Immature natural killer cell (primary cell): ENCODE data around the gene ANKIB1. TPM values are rescaled to one million over a fixed set of nuclear protein-coding genes. Genes with fewer than 3 reads are reported as not detected.
"Not testable (repeated sequence)": the region's sequence is repeated elsewhere in the genome, so short reads cannot be mapped to it uniquely, and the experiment has no call there.

Experiments used
- DNase-seq, 3 donors: peaks; one replicate each; pipeline ENCODE4 v3.0.0; 2022; ENCODE audit warnings: mixed read lengths in 1 of 3
- H3K27ac Mint-ChIP-seq, 6 donors: one replicate each; pipeline ENCODE4 v1.8.0; 2020; ENCODE audit warnings: mixed read lengths in 6 of 6, mild to moderate bottlenecking in 5 of 6, inconsistent platforms in 4 of 6, moderate library complexity in 3 of 6
- H3K27me3 Mint-ChIP-seq, 3 donors: one replicate each; pipeline ENCODE4 v1.8.0; 2020 to 2021; ENCODE audit warnings: low read depth in 3 of 3, mild to moderate bottlenecking in 3 of 3, mixed read lengths in 3 of 3, moderate library complexity in 3 of 3, inconsistent platforms in 1 of 3
- H3K36me3 Mint-ChIP-seq, 3 donors: one replicate each; pipeline ENCODE4 v1.8.0; 2020; ENCODE audit warnings: mixed read lengths in 3 of 3, inconsistent platforms in 2 of 3, mild to moderate bottlenecking in 2 of 3
- H3K4me1 Mint-ChIP-seq, 2 donors: one replicate each; pipeline ENCODE4 v1.8.0; 2020; ENCODE audit warnings: inconsistent platforms in 2 of 2, mild to moderate bottlenecking in 2 of 2, mixed read lengths in 2 of 2, moderate library complexity in 1 of 2
- H3K4me3 Mint-ChIP-seq, 5 donors: one replicate each; pipeline ENCODE4 v1.8.0; 2020; ENCODE audit warnings: mild to moderate bottlenecking in 5 of 5, mixed read lengths in 5 of 5, inconsistent platforms in 3 of 5, moderate library complexity in 3 of 5
- H3K9me3 Mint-ChIP-seq, 6 donors: one replicate each; pipeline ENCODE4 v1.8.0; 2020; ENCODE audit warnings: mild to moderate bottlenecking in 6 of 6, mixed read lengths in 6 of 6, inconsistent platforms in 4 of 6, moderate library complexity in 3 of 6
- polyA plus RNA-seq, 3 donors: library from polyadenylated mRNA; unstranded; fragments of 300-500 nt; fragmentation: Illumina TruSeq; gene quantifications; one replicate each; pipeline ENCODE4 v1.2.3, GENCODE V29; 2021

The ANKIB1 gene
- polyA plus RNA-seq, 3 donors from 2014 or later = 9.6 to 18.6 (median 13.4) TPM

- not testable (repeated sequence) for DNase-seq, H3K4me3 Mint-ChIP-seq, H3K27me3 Mint-ChIP-seq, H3K4me1 Mint-ChIP-seq, H3K27ac Mint-ChIP-seq, H3K9me3 Mint-ChIP-seq
- H3K36me3 Mint-ChIP-seq = peaks cover 18 to 33% (median 29%) of the 10 kb centered on the region in 3 donors
Observed at GRCh38 chr7:92359179-92359578, 113.4 kb downstream of the ANKIB1 start.

- H3K4me1 Mint-ChIP-seq = no peaks in the 10 kb centered on the region
- DNase-seq = no peak
Observed at GRCh38 chr7:92359801-92360200, 114.0 kb downstream of the ANKIB1 start.

GRCh38 chr7:92360387-92360786 lies 114.6 kb downstream of the ANKIB1 start:
- H3K27me3 Mint-ChIP-seq = peaks cover 0 to 2% (median 0%) of the 10 kb centered on the region in 3 donors
- H3K4me3 Mint-ChIP-seq = no peak overlapping the region
- H3K36me3 Mint-ChIP-seq = peaks cover 26 to 29% (median 29%) of the 10 kb centered on the region in 3 donors
- DNase-seq = no peak
- H3K9me3 Mint-ChIP-seq = no peaks in the 10 kb centered on the region
- H3K27ac Mint-ChIP-seq = no peak overlapping the region
- no peaks in the 10 kb centered on the region for H3K4me1 Mint-ChIP-seq

More at GRCh38 chr7:92359801-92360200, 114.0 kb downstream of the ANKIB1 start:
- Mint-ChIP-seq H3K36me3 (peaks cover 23 to 28% (median 25%) of the 10 kb centered on the region in 3 donors), H3K9me3 (no peaks in the 10 kb centered on the region), H3K27me3 (peaks cover 0 to 2% (median 0%) of the 10 kb centered on the region in 3 donors), H3K4me3 (no peak overlapping the region), H3K27ac (no peak overlapping the region)

GRCh38 chr7:92362131-92362530 lies 116.4 kb downstream of the ANKIB1 start:
- H3K27me3 Mint-ChIP-seq = peaks cover 0 to 2% (median 0%) of the 10 kb centered on the region in 3 donors
- no peak for DNase-seq
- no peak overlapping the region for H3K4me3 Mint-ChIP-seq
- no peak overlapping the region for H3K27ac Mint-ChIP-seq
- no peaks in the 10 kb centered on the region for H3K4me1 Mint-ChIP-seq
- H3K9me3 Mint-ChIP-seq = no peaks in the 10 kb centered on the region
- peaks cover 37 to 40% (median 40%) of the 10 kb centered on the region in 3 donors for H3K36me3 Mint-ChIP-seq

- H3K9me3 Mint-ChIP-seq = no peaks in the 10 kb centered on the region
- no peaks in the 10 kb centered on the region for H3K4me1 Mint-ChIP-seq
- H3K27ac Mint-ChIP-seq = no peak overlapping the region
- H3K36me3 Mint-ChIP-seq = peaks cover 24 to 31% (median 30%) of the 10 kb centered on the region in 3 donors
- no peak overlapping the region for H3K4me3 Mint-ChIP-seq
- peaks cover 0 to 2% (median 0%) of the 10 kb centered on the region in 3 donors for H3K27me3 Mint-ChIP-seq
- DNase-seq = no peak
Observed at GRCh38 chr7:92366730-92367129, 121.0 kb downstream of the ANKIB1 start.

- no peak overlapping the region for H3K27ac Mint-ChIP-seq
- H3K9me3 Mint-ChIP-seq = no peaks in the 10 kb centered on the region
- H3K4me3 Mint-ChIP-seq = no peak overlapping the region
Observed at GRCh38 chr7:92368741-92369140, 123.0 kb downstream of the ANKIB1 start.

GRCh38 chr7:92375013-92375412 lies 129.2 kb downstream of the ANKIB1 start:
- H3K4me1 Mint-ChIP-seq = no peaks in the 10 kb centered on the region
- H3K27me3 Mint-ChIP-seq = peaks cover 0 to 3% (median 0%) of the 10 kb centered on the region in 3 donors
- no peak overlapping the region for H3K4me3 Mint-ChIP-seq
- no peaks in the 10 kb centered on the region for H3K9me3 Mint-ChIP-seq
- no peak for DNase-seq
- H3K27ac Mint-ChIP-seq = no peak overlapping the region
- peaks cover 8 to 46% (median 26%) of the 10 kb centered on the region in 3 donors for H3K36me3 Mint-ChIP-seq

More at GRCh38 chr7:92368741-92369140, 123.0 kb downstream of the ANKIB1 start:
- Mint-ChIP-seq H3K27me3 (no peaks in the 10 kb centered on the region), H3K36me3 (peaks cover 19 to 29% (median 24%) of the 10 kb centered on the region in 3 donors), H3K4me1 (no peaks in the 10 kb centered on the region)
- no peak for DNase-seq

GRCh38 chr7:92391071-92391470 lies 145.3 kb downstream of the ANKIB1 start:
- no peaks in the 10 kb centered on the region for H3K4me1 Mint-ChIP-seq
- no peak overlapping the region for H3K4me3 Mint-ChIP-seq
- peaks cover 14 to 19% (median 17%) of the 10 kb centered on the region in 3 donors for H3K36me3 Mint-ChIP-seq
- H3K9me3 Mint-ChIP-seq = no peaks in the 10 kb centered on the region
- H3K27me3 Mint-ChIP-seq = no peaks in the 10 kb centered on the region
- no peak overlapping the region for H3K27ac Mint-ChIP-seq
- no peak for DNase-seq

- Mint-ChIP-seq H3K36me3 (peaks cover 14 to 32% (median 27%) of the 10 kb centered on the region in 3 donors), H3K27ac (no peak overlapping the region), H3K27me3 (no peaks in the 10 kb centered on the region), H3K9me3 (no peaks in the 10 kb centered on the region), H3K4me3 (no peak overlapping the region), H3K4me1 (no peaks in the 10 kb centered on the region)
- no peak for DNase-seq
Observed at GRCh38 chr7:92397542-92397941, 151.8 kb downstream of the ANKIB1 start.

- Mint-ChIP-seq H3K4me3 (no peak overlapping the region), H3K9me3 (no peaks in the 10 kb centered on the region), H3K27ac (no peak overlapping the region), H3K36me3 (peaks cover 14 to 32% (median 27%) of the 10 kb centered on the region in 3 donors), H3K27me3 (peaks cover 0 to 5% (median 0%) of the 10 kb centered on the region in 3 donors), H3K4me1 (peaks cover 18 to 19% of the 10 kb centered on the region in 2 donors)
- DNase-seq = no peak
Observed at GRCh38 chr7:92400013-92400412, 154.2 kb downstream of the ANKIB1 start.

GRCh38 chr7:92402920-92403759 lies 157.4 kb downstream of the ANKIB1 start:
- H3K4me3 Mint-ChIP-seq = peak overlapping the region in 4 of 5 donors; percentile 63 to 78 (median 70)

GRCh38 chr7:92403760-92404074 lies 157.9 kb downstream of the ANKIB1 start:
- Mint-ChIP-seq H3K36me3 (peaks cover 2 to 13% (median 10%) of the 10 kb centered on the region in 3 donors), H3K27ac (peak overlapping the region; percentile 58 to 86 (median 74)), H3K27me3 (peaks cover 0 to 5% (median 0%) of the 10 kb centered on the region in 3 donors), H3K9me3 (no peaks in the 10 kb centered on the region), H3K4me3 (peak overlapping the region; percentile 40 to 78 (median 65)), H3K4me1 (peaks cover 18 to 19% of the 10 kb centered on the region in 2 donors)
- no peak for DNase-seq

More at GRCh38 chr7:92402920-92403759, 157.4 kb downstream of the ANKIB1 start:
- peak overlapping the region in 5 of 6 donors; percentile 41 to 77 (median 71) for H3K27ac Mint-ChIP-seq
- H3K27me3 Mint-ChIP-seq = peaks cover 0 to 5% (median 0%) of the 10 kb centered on the region in 3 donors
- peaks cover 18 to 19% of the 10 kb centered on the region in 2 donors for H3K4me1 Mint-ChIP-seq
- no peak for DNase-seq
- no peaks in the 10 kb centered on the region for H3K9me3 Mint-ChIP-seq
- peaks cover 7 to 19% (median 16%) of the 10 kb centered on the region in 3 donors for H3K36me3 Mint-ChIP-seq

GRCh38 chr7:92404170-92404614 lies 158.4 kb downstream of the ANKIB1 start:
- Mint-ChIP-seq H3K36me3 (peaks cover 0 to 10% (median 7%) of the 10 kb centered on the region in 3 donors), H3K4me1 (peaks cover 18 to 19% of the 10 kb centered on the region in 2 donors), H3K9me3 (no peaks in the 10 kb centered on the region), H3K27ac (peak overlapping the region; percentile 58 to 86 (median 74)), H3K27me3 (peaks cover 0 to 5% (median 0%) of the 10 kb centered on the region in 3 donors), H3K4me3 (peak overlapping the region; percentile 40 to 78 (median 65))
- DNase-seq = peak; percentile 60 to 70 (median 64)

- no peak overlapping the region for H3K4me3 Mint-ChIP-seq
- no peak overlapping the region for H3K27ac Mint-ChIP-seq
- H3K27me3 Mint-ChIP-seq = peaks cover 0 to 4% (median 2%) of the 10 kb centered on the region in 3 donors
- peaks cover 0 to 3% (median 0%) of the 10 kb centered on the region in 3 donors for H3K36me3 Mint-ChIP-seq
- H3K4me1 Mint-ChIP-seq = peaks cover 4 to 5% of the 10 kb centered on the region in 2 donors
- H3K9me3 Mint-ChIP-seq = no peaks in the 10 kb centered on the region
- no peak for DNase-seq
Observed at GRCh38 chr7:92409357-92409756, 163.6 kb downstream of the ANKIB1 start.
